Endodermal cell (in vitro differentiated cells): ENCODE results near the gene ANKRD18B. TPM values are rescaled to one million over a fixed set of nuclear protein-coding genes. Genes with fewer than 3 reads are reported as not detected.
"Not testable (repeated sequence)": the region's sequence is repeated elsewhere in the genome, so short reads cannot be mapped to it uniquely, and the experiment has no call there.

Experiments used
- DNase-seq: peaks from one replicate; pipeline ENCODE4 v3.0.0-alpha.2; 2017
- H3K27ac ChIP-seq: 2 replicates; pipeline ENCODE4 v1.5.1; 2013; ENCODE audit warnings: mild to moderate bottlenecking, low read depth, low read length, moderate library complexity
- H3K27me3 ChIP-seq: 2 replicates; pipeline ENCODE4 v1.6.1; 2013; ENCODE audit warnings: mild to moderate bottlenecking, low read length, moderate library complexity; ENCODE audit not compliant: insufficient read depth, control insufficient read depth, poor library complexity, severe bottlenecking
- H3K36me3 ChIP-seq: 2 replicates; pipeline ENCODE4 v1.7.0; 2013; ENCODE audit warnings: mild to moderate bottlenecking, low read length, moderate library complexity; ENCODE audit not compliant: control insufficient read depth, insufficient read depth
- H3K4me1 ChIP-seq: one replicate; pipeline ENCODE4 v1.7.0; 2013; ENCODE audit warnings: low read length; ENCODE audit not compliant: control insufficient read depth, insufficient read depth
- H3K4me3 ChIP-seq: 2 replicates; pipeline ENCODE4 v1.5.1; 2013; ENCODE audit warnings: mild to moderate bottlenecking, low read length, moderate library complexity
- H3K9ac ChIP-seq: 2 replicates; pipeline ENCODE4 v1.6.1; 2013; ENCODE audit warnings: mild to moderate bottlenecking, low read length, moderate library complexity; ENCODE audit not compliant: poor library complexity, severe bottlenecking; ENCODE audit errors: extremely low read depth
- H3K9me3 ChIP-seq: 2 replicates; pipeline ENCODE4 v1.6.1; 2013; ENCODE audit warnings: mild to moderate bottlenecking, low read length, moderate library complexity; ENCODE audit not compliant: control insufficient read depth
- H3K27ac Mint-ChIP-seq: 2 replicates; pipeline ENCODE4 v1.8.0; 2020; ENCODE audit warnings: mixed read lengths
- H3K27me3 Mint-ChIP-seq: 2 replicates; pipeline ENCODE4 v1.8.0; 2021; ENCODE audit warnings: mild to moderate bottlenecking, mixed read lengths; ENCODE audit not compliant: insufficient read depth
- H3K36me3 Mint-ChIP-seq: 2 replicates; pipeline ENCODE4 v1.8.0; 2020; ENCODE audit warnings: low read depth, mixed read lengths
- H3K4me1 Mint-ChIP-seq: 2 replicates; pipeline ENCODE4 v1.8.0; 2020; ENCODE audit warnings: mixed read lengths
- H3K4me3 Mint-ChIP-seq: 2 replicates; pipeline ENCODE4 v1.8.0; 2020; ENCODE audit warnings: mild to moderate bottlenecking, moderate library complexity, mixed read lengths
- H3K9me3 Mint-ChIP-seq: 2 replicates; pipeline ENCODE4 v1.8.0; 2020; ENCODE audit warnings: mild to moderate bottlenecking, mixed read lengths
- CTCF ChIP-seq: fragments of 200-600 bp; sonication (generic); conservative IDR thresholded peaks from 2 replicates; pipeline ENCODE4 v1.5.0; 2021; ENCODE audit warnings: antibody characterized with exemption, mild to moderate bottlenecking
- WGBS, 2 experiments: methylation state at CpG; one replicate each; pipeline versions ENCODE4 v1.1.5 to v1.1.7; 2013; ENCODE audit warnings: missing lambda C conversion rate in 2 of 2, mixed read lengths in 1 of 2; ENCODE audit not compliant: insufficient coverage in 1 of 2, insufficient read length in 1 of 2; 5-methylcytosine and 5-hydroxymethylcytosine counted together
- total RNA-seq, 2 donors: library from RNA; stranded (reverse); fragmentation: NEBNext Ultra II Directional in 1 of 2; extraction: Animal tissue kit (Norgen Biotek cat#: 25700) in 1 of 2; gene quantifications; 2 replicates in 1 of 2; 3 replicates in 1 of 2; pipeline ENCODE4 v1.2.1, GENCODE V29; 2021

The ANKRD18B gene
- total RNA-seq, 2 donors from 2014 or later = 6.7 to 9.7 TPM

- WGBS, 2 experiments = 60 to 75% methylated on average over 1 to 3 of the region's 3 CpGs
- H3K27me3 Mint-ChIP-seq, H3K27me3 ChIP-seq, H3K4me3 Mint-ChIP-seq, H3K36me3 Mint-ChIP-seq, H3K27ac ChIP-seq, H3K9me3 ChIP-seq, H3K36me3 ChIP-seq, H3K9me3 Mint-ChIP-seq, H3K4me1 Mint-ChIP-seq, H3K4me1 ChIP-seq, H3K4me3 ChIP-seq, H3K9ac ChIP-seq, H3K27ac Mint-ChIP-seq: not testable (repeated sequence)
- TF ChIP-seq CTCF = peak; percentile 65
- DNase-seq = peak; percentile 59
Observed at GRCh38 chr9:33604249-33604648, 80.2 kb downstream of the ANKRD18B start.

GRCh38 chr9:33604936-33605335, 80.9 kb downstream of the ANKRD18B start:
- DNase-seq, H3K36me3 ChIP-seq, H3K9me3 Mint-ChIP-seq, H3K4me3 ChIP-seq, H3K4me1 Mint-ChIP-seq, H3K27ac Mint-ChIP-seq, H3K4me1 ChIP-seq, H3K4me3 Mint-ChIP-seq, H3K27me3 ChIP-seq, H3K36me3 Mint-ChIP-seq, H3K9ac ChIP-seq, H3K27ac ChIP-seq, H3K27me3 Mint-ChIP-seq, H3K9me3 ChIP-seq: not testable (repeated sequence)
- 93% methylated on average over 3 of the region's 4 CpGs; no CpG with 5 or more reads in 1 of the 2 experiments for WGBS, 2 experiments

DNA sequence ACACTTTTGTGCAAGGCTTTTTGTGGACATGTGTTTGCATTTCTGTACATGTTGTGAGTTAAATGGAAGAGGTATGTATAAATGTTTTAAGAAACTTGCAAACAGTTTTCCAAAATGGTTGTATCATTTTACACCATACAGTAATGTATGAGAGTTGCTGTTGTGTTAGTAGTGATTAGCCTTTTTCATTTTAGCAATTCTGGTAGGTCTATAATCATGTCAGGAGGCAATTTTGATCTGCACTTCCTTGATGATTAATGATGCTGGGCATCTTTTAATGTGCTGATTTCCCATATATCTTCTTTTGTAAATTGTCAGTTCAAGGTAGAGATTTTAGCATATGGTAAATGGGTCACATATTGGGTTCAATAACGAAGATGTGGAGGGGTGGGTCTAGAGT, 87.3 kb downstream of the ANKRD18B start:
- no peak overlapping the region for H3K4me3 Mint-ChIP-seq

GRCh38 chr9:33612410-33612809, 88.4 kb downstream of the ANKRD18B start:
- DNase-seq, H3K4me3 ChIP-seq, H3K9me3 Mint-ChIP-seq, H3K27me3 ChIP-seq, H3K4me3 Mint-ChIP-seq, H3K36me3 ChIP-seq, H3K9ac ChIP-seq, H3K4me1 Mint-ChIP-seq, H3K27ac ChIP-seq, H3K9me3 ChIP-seq, H3K4me1 ChIP-seq, H3K36me3 Mint-ChIP-seq, H3K27ac Mint-ChIP-seq: not testable (repeated sequence)
- H3K27me3 Mint-ChIP-seq = peaks cover 26% of the 10 kb centered on the region
- 74 to 80% methylated on average over 2 of the region's 2 CpGs for WGBS, 2 experiments

More for the DNA sequence above, 87.3 kb downstream of the ANKRD18B start:
- no peak for TF ChIP-seq CTCF
- H3K4me1 ChIP-seq = no peaks in the 10 kb centered on the region
- no peak overlapping the region for H3K4me3 ChIP-seq
- no peak overlapping the region for H3K27ac Mint-ChIP-seq
- no peaks in the 10 kb centered on the region for H3K9me3 ChIP-seq
- H3K36me3 Mint-ChIP-seq = no peaks in the 10 kb centered on the region
- H3K4me1 Mint-ChIP-seq = peaks cover 1% of the 10 kb centered on the region
- peaks cover 2% of the 10 kb centered on the region for H3K9me3 Mint-ChIP-seq
- DNase-seq = no peak
- WGBS, 2 experiments = 67 to 91% methylated on average over 1 of the region's 1 CpG
- H3K27me3 ChIP-seq = peaks cover 3% of the 10 kb centered on the region
- no peaks in the 10 kb centered on the region for H3K36me3 ChIP-seq
- no peak overlapping the region for H3K9ac ChIP-seq
- no peak overlapping the region for H3K27ac ChIP-seq
- H3K27me3 Mint-ChIP-seq = peaks cover 26% of the 10 kb centered on the region
